HepG2 (cell line): ENCODE data around the gene VENTX. TPM values are rescaled to one million over a fixed set of nuclear protein-coding genes. Genes with fewer than 3 reads are reported as not detected.

Source experiments
- ATAC-seq: fragments of 200-7000 bp; cut with Tn5 transposase; 3 replicates; pipeline ENCODE4 v1.9.1; 2020; ENCODE audit warnings: mild to moderate bottlenecking, moderate library complexity
- BruUV-seq: library from RNA; stranded (reverse); fragments of 400-500 nt; replicated peaks from 2 replicates; lab custom pipeline; 2021; lab: Mats Ljungman, UMichigan
- CTCF ChIA-PET: fragments of 300-600 bp; formaldehyde crosslinking; extraction: SDS; loops from one replicate; lab custom pipeline; 2021; ENCODE audit warnings: low total read pairs, inconsistent platforms, low intra/inter-chr PET ratio; lab: Yijun Ruan, JAX
- POLR2A ChIA-PET: fragments of 350-600 bp; sonication (Branson Sonifier 250); formaldehyde crosslinking; loops from one replicate; lab custom pipeline; 2020; ENCODE audit warnings: antibody characterized with exemption, inconsistent platforms; lab: Yijun Ruan, JAX
- DNase-seq: peaks from one replicate; pipeline ENCODE4 v3.0.0-alpha.2; 2015; ENCODE audit warnings: low spot score
- FAIRE-seq: peaks from 3 replicates; lab custom pipeline; 2011; peaks lifted over from hg19 to GRCh38; lab: Jason Lieb, UNC
- H2AFZ ChIP-seq: one replicate; pipeline ENCODE4 v1.6.1; 2011; ENCODE audit warnings: low read length, inconsistent platforms
- H3K27ac ChIP-seq: fragments of 300-600 bp; 3 replicates; pipeline ENCODE4 v1.8.0; 2011; ENCODE audit warnings: mixed run types, mild to moderate bottlenecking, mixed read lengths, low read length, inconsistent platforms; ENCODE audit not compliant: insufficient read depth; ENCODE audit errors: extremely low read length
- H3K27me3 ChIP-seq, 2 experiments: fragments of 200-600 bp in 1 of 2; 2 replicates in 1 of 2; 3 replicates in 1 of 2; pipeline versions ENCODE4 v1.6.0 to v1.8.0; 2011; ENCODE audit warnings: low read length in 2 of 2, mild to moderate bottlenecking in 2 of 2, moderate library complexity in 2 of 2, inconsistent platforms in 1 of 2; ENCODE audit not compliant: insufficient read depth in 2 of 2, control insufficient read depth in 1 of 2
- H3K36me3 ChIP-seq, 2 experiments: fragments of 200-600 bp in 1 of 2; replicated peaks in 1 of 2; 2 replicates in 1 of 2; 3 replicates in 1 of 2; pipeline versions ENCODE4 v1.5.1 to v1.8.0; 2011; ENCODE audit warnings: low read length in 2 of 2, inconsistent platforms in 1 of 2; ENCODE audit not compliant: insufficient read depth in 2 of 2, control insufficient read depth in 1 of 2
- H3K4me1 ChIP-seq: 2 replicates; pipeline ENCODE4 v1.5.1; 2012; ENCODE audit warnings: low read length, inconsistent platforms; ENCODE audit not compliant: insufficient read depth
- H3K4me2 ChIP-seq: 2 replicates; pipeline ENCODE4 v1.6.0; 2011; ENCODE audit warnings: low read depth, low read length, inconsistent platforms
- H3K4me3 ChIP-seq, 3 experiments: fragments of 200-600 bp in 1 of 3; sonication (generic), shearing (Covaris generic) in 1 of 3; replicated peaks in 1 of 3; 2 replicates each; pipeline ENCODE4 v1.5.1; 2011 to 2016; ENCODE audit warnings: low read length in 3 of 3, inconsistent platforms in 2 of 3, low read depth in 2 of 3, mild to moderate bottlenecking in 2 of 3, control low read depth in 1 of 3, mixed read lengths in 1 of 3; ENCODE audit not compliant: insufficient read depth in 1 of 3
- H3K79me2 ChIP-seq: one replicate; pipeline ENCODE4 v1.6.1; 2011; ENCODE audit warnings: low read length, inconsistent platforms; ENCODE audit not compliant: insufficient read depth
- H3K9ac ChIP-seq: 2 replicates; pipeline ENCODE4 v1.6.0; 2011; ENCODE audit warnings: mild to moderate bottlenecking, low read depth, low read length, inconsistent platforms; ENCODE audit not compliant: insufficient read depth
- H3K9me3 ChIP-seq: 2 replicates; pipeline ENCODE4 v1.5.1; 2012; ENCODE audit warnings: mild to moderate bottlenecking, low read length
- H4K20me1 ChIP-seq: 2 replicates; pipeline ENCODE4 v1.6.0; 2011; ENCODE audit warnings: inconsistent platforms, mild to moderate bottlenecking, low read length, moderate library complexity; ENCODE audit not compliant: insufficient read depth
- ATF7 ChIP-seq, 2 experiments: fragments of 450-650 bp in 1 of 2; sonication (generic) in 1 of 2; formaldehyde crosslinking in 1 of 2; IDR thresholded peaks; 2 replicates each; pipeline versions ENCODE4 v1.4.0 to v1.6.1; 2016 to 2020; ENCODE audit warnings: antibody characterized with exemption in 1 of 2, mild to moderate bottlenecking in 1 of 2, missing genetic modification reagents in 1 of 2
- BRD4 ChIP-seq: sonication (generic); formaldehyde crosslinking; IDR thresholded peaks from 2 replicates; pipeline ENCODE4 v1.4.0; 2020; ENCODE audit warnings: missing genetic modification reagents
- KDM5B ChIP-seq: sonication (generic); formaldehyde crosslinking; IDR thresholded peaks from 2 replicates; pipeline ENCODE4 v1.4.0; 2020; ENCODE audit warnings: missing genetic modification reagents, mild to moderate bottlenecking, borderline replicate concordance
- PLSCR1 ChIP-seq: sonication (generic); formaldehyde crosslinking; IDR thresholded peaks from 2 replicates; pipeline ENCODE4 v1.5.0; 2020; ENCODE audit warnings: missing genetic modification reagents, mild to moderate bottlenecking, borderline replicate concordance
- REST ChIP-seq, 2 experiments: IDR thresholded peaks; 2 replicates each; pipeline ENCODE4 v1.6.1; 2011 to 2012; ENCODE audit warnings: low read length in 2 of 2, borderline replicate concordance in 1 of 2, low read depth in 1 of 2, mild to moderate bottlenecking in 1 of 2, moderate library complexity in 1 of 2
- RNF2 ChIP-seq: fragments of 450-650 bp; conservative IDR thresholded peaks from 2 replicates; pipeline ENCODE4 v1.6.1; 2016; ENCODE audit warnings: low read depth
- SALL1 ChIP-seq: sonication (generic); formaldehyde crosslinking; IDR thresholded peaks from 2 replicates; pipeline ENCODE4 v1.8.0; 2022; ENCODE audit warnings: mild to moderate bottlenecking, missing genetic modification reagents
- SRSF9 ChIP-seq: fragments of 200-400 bp; formaldehyde crosslinking; IDR thresholded peaks from 2 replicates; pipeline ENCODE4 v1.6.1; 2018; ENCODE audit warnings: borderline replicate concordance, mild to moderate bottlenecking, low read depth, low read length; ENCODE audit not compliant: insufficient read depth, poor library complexity, severe bottlenecking
- STAG1 ChIP-seq: sonication (generic); formaldehyde crosslinking; IDR thresholded peaks from 2 replicates; pipeline ENCODE4 v1.4.0; 2020; ENCODE audit warnings: missing genetic modification reagents
- THAP8 ChIP-seq: sonication (generic); formaldehyde crosslinking; IDR thresholded peaks from 2 replicates; pipeline ENCODE4 v1.5.1; 2020; ENCODE audit warnings: missing genetic modification reagents, mild to moderate bottlenecking, borderline replicate concordance
- TSC22D2 ChIP-seq: sonication (generic); formaldehyde crosslinking; IDR thresholded peaks from 2 replicates; pipeline ENCODE4 v1.5.1; 2020; ENCODE audit warnings: missing genetic modification reagents, mild to moderate bottlenecking, borderline replicate concordance
- XRCC5 ChIP-seq: fragments of 200-400 bp; formaldehyde crosslinking; optimal IDR thresholded peaks from 2 replicates; pipeline ENCODE3; 2017; ENCODE audit warnings: mild to moderate bottlenecking, low read length
- ZBTB26 ChIP-seq: IDR thresholded peaks from 2 replicates; pipeline ENCODE4 v1.6.1; 2016; ENCODE audit warnings: missing compliant biosample characterization, missing genetic modification reagents, borderline replicate concordance
- ZEB1 ChIP-seq: IDR thresholded peaks from 2 replicates; pipeline ENCODE4 v1.6.1; 2012; ENCODE audit warnings: mild to moderate bottlenecking, low read depth, inconsistent platforms; ENCODE audit not compliant: insufficient replicate concordance
- ZNF800 ChIP-seq: sonication (generic); formaldehyde crosslinking; IDR thresholded peaks from 2 replicates; pipeline ENCODE4 v1.4.0; 2020; ENCODE audit warnings: missing genetic modification reagents
- WGBS: methylation state at CpG from one replicate; pipeline ENCODE4 v1.1.6; 2017; ENCODE audit warnings: low lambda C conversion rate; 5-methylcytosine and 5-hydroxymethylcytosine counted together
- in situ Hi-C: cut with HindIII; loops from 2 replicates; pipeline ENCODE4 v1.10.0; 2017; ENCODE audit warnings: low pct_unique_long_range_greater_than_20kb; ENCODE audit not compliant: extremely low pct_ligation_motif_present
- intact Hi-C: fragments of 100-400 bp; cut with micrococcal nuclease; formaldehyde crosslinking; loops from one replicate; pipeline ENCODE4 v1.10.0; 2022; ENCODE audit not compliant: unreplicated experiment
- polyA plus RNA-seq, 8 experiments: library from polyadenylated mRNA; depleted of rRNA in 3 of 8; stranded (reverse) in 7 of 8; unstranded in 1 of 8; fragments of >200 nt; fragmentation: Illumina TruSeq in 4 of 8; extraction: Trizol in 4 of 8; gene quantifications; 2 replicates each; pipeline versions ENCODE4 v1.2.1 to v1.2.3, GENCODE V29; 2011 to 2016; ENCODE audit warnings: low read depth in 4 of 8, missing spikeins in 1 of 8, mixed read lengths in 1 of 8; ENCODE audit not compliant: insufficient read depth in 1 of 8
- total RNA-seq, 5 experiments: library from RNA; depleted of rRNA; stranded (reverse); fragments of >200 nt; fragmentation: Illumina TruSeq; extraction: Trizol; gene quantifications; 2 replicates each; pipeline ENCODE4 v1.2.3, GENCODE V29; 2016; ENCODE audit warnings: low read depth in 1 of 5

VENTX gene
- total and polyA plus RNA-seq, 2 of the 13 experiments (the other 11 are each of a cell fraction or from before 2014, with no cell fraction given) = not detected

- no peak for FAIRE-seq
- H3K4me2 ChIP-seq = no peak overlapping the region
- POLR2A ChIA-PET = no interaction called here
- CTCF ChIA-PET = no interaction called here
- no TSS peak for BruUV-seq
- no peak for TF ChIP-seq STAG1 (CRISPR knock-in tag)
- no peak for TF ChIP-seq ZEB1
- TF ChIP-seq TSC22D2 (CRISPR knock-in tag) = no peak
- TF ChIP-seq REST (IDR thresholded peaks at IDR 0.05; ENCODE audit: borderline replicate concordance in 1 of 2, low read depth in 1 of 2, low read length in 2 of 2) = no peak
- TF ChIP-seq KDM5B (CRISPR knock-in tag) = no peak
- TF ChIP-seq XRCC5 = no peak
- TF ChIP-seq SRSF9 = no peak
- no peak for TF ChIP-seq ZNF800
- TF ChIP-seq PLSCR1 = no peak
- no peak for TF ChIP-seq THAP8
- no peak for TF ChIP-seq SALL1 (CRISPR knock-in tag)
- TF ChIP-seq ZBTB26 = no peak
- TF ChIP-seq ATF7 (IDR thresholded peaks at IDR 0.05) = no peak
- no peak for TF ChIP-seq ATF7 (CRISPR knock-in tag; IDR thresholded peaks at IDR 0.05)
- TF ChIP-seq RNF2 = no peak
- TF ChIP-seq BRD4 (CRISPR knock-in tag) = no peak
- 0 out of 2 replicates have a peak, but pooled peaks cover 3% of the 10 kb centered on the region for H4K20me1 ChIP-seq
- in situ Hi-C loops = no loop called here
- H2AFZ ChIP-seq = no peak overlapping the region
- no peak overlapping the region for H3K4me3 ChIP-seq
- no peaks in the 10 kb centered on the region for H3K36me3 ChIP-seq
- ATAC-seq = no peak
- no peaks in the 10 kb centered on the region for H3K4me1 ChIP-seq
- 54% methylated on average over 23 of the region's 44 CpGs for WGBS
- no peak for DNase-seq
- no peaks in the 10 kb centered on the region for H3K79me2 ChIP-seq
- no peaks in the 10 kb centered on the region for H3K9me3 ChIP-seq
- H3K27me3 ChIP-seq = peaks cover 10 to 55% of the 10 kb centered on the region in 2 experiments
- H3K27ac ChIP-seq = no peak overlapping the region
- no peak overlapping the region for H3K9ac ChIP-seq
- intact Hi-C loops = no loop called here
These were observed 6.3 kb upstream of the VENTX start for GRCh38 chr10:133231244-133231945.
